ENCODE data around the gene FAM227B. TPM values are rescaled to one million over a fixed set of nuclear protein-coding genes. Genes with fewer than 3 reads are reported as not detected.

Gene FAM227B
- total and polyA plus RNA-seq, 3 donors from 2014 or later = 19.0 to 36.4 (median 28.3) TPM

GRCh38 chr15:49343546-49343945 lies 277.1 kb downstream of the FAM227B start:
- DNase-seq = no peak
- intact Hi-C loops (cut with DNase I; ENCODE audit: low total_unique reads) = no loop called here
- H3K4me1 ChIP-seq = no peaks in the 10 kb centered on the region
- no peaks in the 10 kb centered on the region for H3K27me3 ChIP-seq
- H3K4me3 ChIP-seq = no peak overlapping the region
- H3K9me3 ChIP-seq = no peaks in the 10 kb centered on the region
- H3K36me3 ChIP-seq (ENCODE audit: low read depth, missing control alignments) = no peaks in the 10 kb centered on the region
- H3K27ac ChIP-seq = no peak overlapping the region
- no peak for TF ChIP-seq POLR2A (IDR thresholded peaks at IDR 0.05)
- no peak for TF ChIP-seq CTCF (IDR thresholded peaks at IDR 0.05)

DNA sequence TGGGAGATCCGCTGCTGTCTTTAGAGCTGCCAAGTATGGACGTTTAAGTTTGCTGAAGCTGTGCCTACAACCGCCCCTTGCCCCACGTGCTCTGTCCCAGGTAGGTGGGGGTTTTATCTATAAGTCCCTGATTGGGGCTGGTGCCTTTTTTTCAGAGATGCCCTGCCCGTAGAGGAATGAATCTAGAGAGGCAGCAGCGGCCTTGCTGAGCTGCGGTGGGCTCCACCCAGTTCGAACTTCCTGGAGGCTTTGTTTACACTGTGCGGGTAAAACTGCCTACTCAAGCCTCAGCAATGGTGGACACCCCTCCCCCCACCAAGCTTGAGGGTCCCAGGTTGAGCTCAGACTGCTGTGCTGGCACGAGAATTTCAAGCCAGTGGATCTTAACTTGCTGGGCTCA lies 281.0 kb downstream of the FAM227B start:
- Histone ChIP-seq H3K27me3 (no peaks in the 10 kb centered on the region), H3K36me3 (ENCODE audit: low read depth, missing control alignments) (no peaks in the 10 kb centered on the region), H3K4me3 (no peak overlapping the region), H3K9me3 (no peaks in the 10 kb centered on the region), H3K27ac (no peak overlapping the region), H3K4me1 (no peaks in the 10 kb centered on the region)
- no peak for TF ChIP-seq POLR2A (IDR thresholded peaks at IDR 0.05)
- no peak for TF ChIP-seq CTCF (IDR thresholded peaks at IDR 0.05)
- DNase-seq = no peak
- WGBS, 2 donors = 60 to 80% methylated on average over 1 to 10 of the region's 10 CpGs
- intact Hi-C loops (cut with DNase I; ENCODE audit: low total_unique reads) = no loop called here

DNA sequence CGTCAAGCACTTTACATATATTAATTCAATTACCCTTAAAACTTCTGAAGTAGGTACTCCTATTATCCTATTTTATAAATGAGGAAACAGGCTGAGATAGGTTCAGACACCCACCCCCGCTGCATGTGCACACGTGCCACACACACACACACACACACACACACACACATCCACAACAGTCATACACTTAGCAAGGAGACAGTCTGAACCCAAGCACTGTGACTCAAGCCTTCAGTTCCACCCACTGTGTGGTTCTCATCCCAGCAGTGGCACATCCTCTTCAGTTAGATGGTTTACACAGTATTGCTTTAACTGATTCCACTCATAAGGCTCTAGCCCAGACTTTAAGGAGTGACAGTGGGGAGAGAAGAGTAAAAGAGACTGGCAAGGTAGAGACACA lies 288.7 kb downstream of the FAM227B start:
- DNase-seq = no peak
- Histone ChIP-seq H3K27ac (no peak overlapping the region), H3K36me3 (ENCODE audit: low read depth, missing control alignments) (no peaks in the 10 kb centered on the region), H3K4me1 (no peaks in the 10 kb centered on the region), H3K4me3 (no peak overlapping the region), H3K9me3 (no peaks in the 10 kb centered on the region), H3K27me3 (no peaks in the 10 kb centered on the region)
- WGBS, 2 donors = 89 to 98% methylated on average over 3 of the region's 3 CpGs
- TF ChIP-seq POLR2A (IDR thresholded peaks at IDR 0.05) (no peak), CTCF (IDR thresholded peaks at IDR 0.05) (no peak)
- intact Hi-C loops (cut with DNase I; ENCODE audit: low total_unique reads) = no loop called here

DNA sequence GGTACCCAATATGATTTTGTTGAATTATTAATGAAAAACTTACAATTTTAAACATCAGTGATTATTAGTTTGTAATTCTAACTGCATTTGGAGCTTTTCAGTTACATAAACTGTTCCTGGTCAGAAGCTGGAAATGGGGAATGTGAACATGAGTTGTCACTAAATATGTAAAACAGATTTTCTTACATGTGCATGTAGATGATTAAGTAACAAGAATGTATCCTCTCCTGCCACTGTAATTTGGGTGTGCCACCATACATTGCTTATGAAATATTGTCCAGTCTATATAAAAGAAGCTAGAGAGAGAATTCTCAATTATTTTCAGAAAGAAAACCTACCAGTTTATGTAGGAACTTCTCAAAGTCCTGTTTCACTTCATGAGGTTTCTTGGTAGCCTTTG lies 289.2 kb downstream of the FAM227B start:
- Histone ChIP-seq H3K27ac (no peak overlapping the region), H3K27me3 (no peaks in the 10 kb centered on the region), H3K4me3 (no peak overlapping the region), H3K4me1 (no peaks in the 10 kb centered on the region), H3K9me3 (no peaks in the 10 kb centered on the region), H3K36me3 (ENCODE audit: low read depth, missing control alignments) (no peaks in the 10 kb centered on the region)
- DNase-seq = no peak
- TF ChIP-seq POLR2A (IDR thresholded peaks at IDR 0.05) = no peak
- TF ChIP-seq CTCF (IDR thresholded peaks at IDR 0.05) = no peak
- intact Hi-C loops (cut with DNase I; ENCODE audit: low total_unique reads) = no loop called here

GRCh38 chr15:49330166-49330565 lies 290.5 kb downstream of the FAM227B start:
- Histone ChIP-seq H3K27me3 (no peaks in the 10 kb centered on the region), H3K4me3 (no peak overlapping the region), H3K4me1 (no peaks in the 10 kb centered on the region), H3K27ac (no peak overlapping the region), H3K36me3 (ENCODE audit: low read depth, missing control alignments) (no peaks in the 10 kb centered on the region), H3K9me3 (no peaks in the 10 kb centered on the region)
- DNase-seq = no peak
- intact Hi-C loops (cut with DNase I; ENCODE audit: low total_unique reads) = no loop called here
- TF ChIP-seq CTCF (IDR thresholded peaks at IDR 0.05) = no peak
- no peak for TF ChIP-seq POLR2A (IDR thresholded peaks at IDR 0.05)

Measured in testis (tissue), 3 donors.